ENCODE results near the gene SRSF6.

SRSF6 gene

DNA sequence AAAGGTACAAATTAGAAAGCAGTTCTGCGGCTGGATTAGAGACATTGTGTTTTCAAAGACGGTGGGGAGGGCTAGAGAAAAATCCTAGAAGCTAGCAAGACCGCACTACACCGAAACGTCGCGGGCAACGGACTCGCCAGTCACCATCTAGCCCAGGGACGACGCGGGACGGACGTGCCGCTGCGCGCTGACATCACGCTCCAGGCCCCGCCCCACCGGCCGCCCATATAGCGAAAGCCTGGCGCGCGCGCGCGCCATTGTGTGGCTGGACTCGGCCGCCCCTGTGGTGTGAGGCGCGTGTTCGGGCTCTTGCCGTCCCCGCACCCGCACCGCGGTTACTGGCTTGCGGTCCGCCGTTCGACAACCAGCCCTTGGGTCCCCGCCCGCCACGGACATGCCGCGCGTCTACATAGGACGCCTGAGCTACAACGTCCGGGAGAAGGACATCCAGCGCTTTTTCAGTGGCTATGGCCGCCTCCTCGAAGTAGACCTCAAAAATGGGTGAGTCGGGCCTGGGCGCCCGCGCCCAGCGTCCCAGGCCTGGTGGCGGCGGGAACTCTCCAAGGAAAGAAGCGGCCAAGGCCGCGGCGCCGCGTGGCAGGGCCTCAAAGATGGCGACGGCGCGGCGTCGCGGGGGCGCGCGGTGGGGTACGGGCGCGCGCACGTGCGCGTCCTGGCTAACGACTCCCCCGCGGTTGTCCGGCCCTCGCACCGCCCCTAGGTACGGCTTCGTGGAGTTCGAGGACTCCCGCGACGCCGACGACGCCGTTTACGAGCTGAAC is at the start of gene SRSF6:
Gene SRSF6, plus strand, starts transcription at position 257 of the 782 bp plus-strand sequence. Its CDS starts 138 bp downstream, at position 395.
- H3F3A ChIP-seq (ENCODE audit: low read depth) = no peaks in the 10 kb centered on the region; the same call in 1 of the 2 replicates
- H3K9me2 ChIP-seq (replicated peaks; ENCODE audit: low read depth, low read length) = no peaks in the 10 kb centered on the region
- TF ChIP-seq, protein P1, sequence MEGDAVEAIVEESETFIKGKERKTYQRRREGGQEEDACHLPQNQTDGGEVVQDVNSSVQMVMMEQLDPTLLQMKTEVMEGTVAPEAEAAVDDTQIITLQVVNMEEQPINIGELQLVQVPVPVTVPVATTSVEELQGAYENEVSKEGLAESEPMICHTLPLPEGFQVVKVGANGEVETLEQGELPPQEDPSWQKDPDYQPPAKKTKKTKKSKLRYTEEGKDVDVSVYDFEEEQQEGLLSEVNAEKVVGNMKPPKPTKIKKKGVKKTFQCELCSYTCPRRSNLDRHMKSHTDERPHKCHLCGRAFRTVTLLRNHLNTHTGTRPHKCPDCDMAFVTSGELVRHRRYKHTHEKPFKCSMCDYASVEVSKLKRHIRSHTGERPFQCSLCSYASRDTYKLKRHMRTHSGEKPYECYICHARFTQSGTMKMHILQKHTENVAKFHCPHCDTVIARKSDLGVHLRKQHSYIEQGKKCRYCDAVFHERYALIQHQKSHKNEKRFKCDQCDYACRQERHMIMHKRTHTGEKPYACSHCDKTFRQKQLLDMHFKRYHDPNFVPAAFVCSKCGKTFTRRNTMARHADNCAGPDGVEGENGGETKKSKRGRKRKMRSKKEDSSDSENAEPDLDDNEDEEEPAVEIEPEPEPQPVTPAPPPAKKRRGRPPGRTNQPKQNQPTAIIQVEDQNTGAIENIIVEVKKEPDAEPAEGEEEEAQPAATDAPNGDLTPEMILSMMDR (conservative IDR thresholded peaks at IDR 0.05; ENCODE audit: low read length) = no peak
- no peak for TF ChIP-seq EZH2phosphoT487 (IDR thresholded peaks at IDR 0.05; ENCODE audit: borderline replicate concordance)
- H3K4me2 ChIP-seq (ENCODE audit: low read depth, low read length, poor library complexity, severe bottlenecking) = peak within 1 kb of the TSS; percentile 100
- H3K4me1 ChIP-seq (ENCODE audit: insufficient read depth, low read length, poor library complexity, severe bottlenecking) = peaks cover 35% of the 10 kb centered on the region
- H3K79me2 ChIP-seq (ENCODE audit: insufficient read depth, low read length) = peaks cover 52% of the 10 kb centered on the region
- H3K9me3 ChIP-seq (ENCODE audit: insufficient read depth, low read depth, low read length) = no peaks in the 10 kb centered on the region
- H3K36me3 ChIP-seq (ENCODE audit: insufficient read depth, low read length) = peaks cover 39% of the 10 kb centered on the region
- H3K9ac ChIP-seq (ENCODE audit: low read depth, low read length, poor library complexity, severe bottlenecking) = peak within 1 kb of the TSS; percentile 100
- peaks cover 3% of the 10 kb centered on the region for H3K27me3 ChIP-seq (ENCODE audit: insufficient read depth, low read length, poor library complexity, severe bottlenecking)
- peak within 1 kb of the TSS; percentile 83 for H2AFZ ChIP-seq (ENCODE audit: low read length)
- H3K4me3 ChIP-seq (ENCODE audit: low read length, poor library complexity, severe bottlenecking) = peak within 1 kb of the TSS; percentile 97
- H4K20me1 ChIP-seq (ENCODE audit: insufficient read depth, low read length, poor library complexity, severe bottlenecking) = peaks cover 44% of the 10 kb centered on the region

DNA sequence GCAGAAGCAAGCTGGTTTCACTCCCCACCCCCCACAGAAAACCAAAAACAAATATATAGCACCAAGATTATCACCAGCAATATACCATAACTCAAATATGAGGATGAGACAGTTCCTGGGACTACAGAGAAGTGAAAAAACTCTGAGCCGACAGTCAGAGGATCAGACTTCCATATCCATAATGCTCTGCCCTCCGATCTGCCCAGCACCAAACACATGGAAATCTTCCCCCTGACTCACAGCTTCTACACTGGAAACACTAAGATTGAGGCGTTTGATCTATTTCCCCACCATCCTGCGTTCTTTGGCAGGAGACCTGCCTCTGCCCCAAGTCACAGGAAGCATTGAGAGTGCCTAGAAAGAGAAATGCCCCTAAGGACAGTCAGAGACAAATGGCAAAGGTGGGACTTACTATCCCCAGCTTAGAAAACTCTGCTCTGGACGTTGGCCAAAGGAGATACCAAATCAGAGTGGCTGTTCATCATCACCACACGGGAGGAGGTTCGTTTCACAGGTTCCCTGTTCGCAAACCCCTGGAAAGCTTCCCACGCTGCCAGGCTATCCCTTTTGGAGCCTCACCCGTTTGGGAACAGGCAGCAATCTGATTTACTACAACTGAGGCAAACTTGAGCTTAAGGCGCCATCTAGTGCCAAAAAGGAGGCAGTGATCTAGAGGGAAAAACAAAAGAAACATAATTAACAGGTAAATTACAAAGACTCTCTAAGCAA is 48.7 kb upstream of the SRSF6 start:
- H2AFZ ChIP-seq (ENCODE audit: low read length) = no peak overlapping the region
- H3K27me3 ChIP-seq (ENCODE audit: insufficient read depth, low read length, poor library complexity, severe bottlenecking) = no peaks in the 10 kb centered on the region
- H3F3A ChIP-seq (ENCODE audit: low read depth) = no peaks in the 10 kb centered on the region
- H3K4me1 ChIP-seq (ENCODE audit: insufficient read depth, low read length, poor library complexity, severe bottlenecking) = no peaks in the 10 kb centered on the region
- no peak overlapping the region for H3K9ac ChIP-seq (ENCODE audit: low read depth, low read length, poor library complexity, severe bottlenecking)
- H3K9me2 ChIP-seq (replicated peaks; ENCODE audit: low read depth, low read length) = no peaks in the 10 kb centered on the region
- no peak overlapping the region for H3K4me2 ChIP-seq (ENCODE audit: low read depth, low read length, poor library complexity, severe bottlenecking)
- peaks cover 12% of the 10 kb centered on the region; the same call in 1 of the 2 replicates for H3K9me3 ChIP-seq (ENCODE audit: insufficient read depth, low read depth, low read length)
- H3K36me3 ChIP-seq (ENCODE audit: insufficient read depth, low read length) = no peaks in the 10 kb centered on the region
- TF ChIP-seq, protein P1 (conservative IDR thresholded peaks at IDR 0.05; ENCODE audit: low read length) = peak; percentile 84
- no peak for TF ChIP-seq EZH2phosphoT487 (IDR thresholded peaks at IDR 0.05; ENCODE audit: borderline replicate concordance)
- H3K4me3 ChIP-seq (ENCODE audit: low read length, poor library complexity, severe bottlenecking) = no peak overlapping the region
- H3K79me2 ChIP-seq (ENCODE audit: insufficient read depth, low read length) = no peaks in the 10 kb centered on the region
- H4K20me1 ChIP-seq (ENCODE audit: insufficient read depth, low read length, poor library complexity, severe bottlenecking) = no peaks in the 10 kb centered on the region

DNA sequence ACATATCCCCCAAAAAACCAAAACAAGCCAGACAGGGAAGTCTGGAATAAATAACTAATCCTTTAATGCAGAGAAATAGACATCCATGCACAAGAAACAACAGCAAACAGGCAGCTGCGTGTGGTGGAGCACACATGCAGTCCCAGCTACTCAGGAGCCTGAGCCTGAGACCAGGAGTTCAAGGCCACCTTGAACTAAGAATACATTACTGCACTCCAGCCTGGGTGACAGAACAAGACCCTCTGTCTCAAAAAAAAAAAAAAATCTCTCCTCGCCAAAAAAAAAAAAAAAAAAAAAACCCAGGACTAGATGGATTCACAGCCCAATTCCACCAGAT is 48.2 kb upstream of the SRSF6 start:
- Histone ChIP-seq H3K9me3 (ENCODE audit: insufficient read depth, low read depth, low read length) (peaks cover 12% of the 10 kb centered on the region; the same call in 1 of the 2 replicates), H2AFZ (ENCODE audit: low read length) (no peak overlapping the region), H3K27me3 (ENCODE audit: insufficient read depth, low read length, poor library complexity, severe bottlenecking) (no peaks in the 10 kb centered on the region), H3K36me3 (ENCODE audit: insufficient read depth, low read length) (no peaks in the 10 kb centered on the region), H3K4me3 (ENCODE audit: low read length, poor library complexity, severe bottlenecking) (no peak overlapping the region), H3F3A (ENCODE audit: low read depth) (no peaks in the 10 kb centered on the region), H3K9ac (ENCODE audit: low read depth, low read length, poor library complexity, severe bottlenecking) (no peak overlapping the region), H3K4me1 (ENCODE audit: insufficient read depth, low read length, poor library complexity, severe bottlenecking) (no peaks in the 10 kb centered on the region), H4K20me1 (ENCODE audit: insufficient read depth, low read length, poor library complexity, severe bottlenecking) (no peaks in the 10 kb centered on the region), H3K4me2 (ENCODE audit: low read depth, low read length, poor library complexity, severe bottlenecking) (no peak overlapping the region), H3K79me2 (ENCODE audit: insufficient read depth, low read length) (no peaks in the 10 kb centered on the region), H3K9me2 (replicated peaks; ENCODE audit: low read depth, low read length) (no peaks in the 10 kb centered on the region)
- TF ChIP-seq, protein P1 (conservative IDR thresholded peaks at IDR 0.05; ENCODE audit: low read length) = no peak
- TF ChIP-seq EZH2phosphoT487 (IDR thresholded peaks at IDR 0.05; ENCODE audit: borderline replicate concordance) = no peak

All from Loucy (cell line).